ENCODE data around the gene SPON2.

GRCh38 chr4:1192493-1193205, 20.3 kb upstream of the SPON2 start:
- no peak for TF ChIP-seq EZH2phosphoT487 (IDR thresholded peaks at IDR 0.05)
- no peak for TF ChIP-seq CTCF (IDR thresholded peaks at IDR 0.05)

Data from neural progenitor cell (in vitro differentiated cells).